ENCODE results near the gene NOS1AP. TPM values are rescaled to one million over a fixed set of nuclear protein-coding genes. Genes with fewer than 3 reads are reported as not detected.

The NOS1AP gene
- total and polyA plus RNA-seq, 12 donors = 0.37 to 12.0 (median 3.1) TPM

GRCh38 chr1:162056043-162056442 lies 13.4 kb upstream of the NOS1AP start:
- 29 to 42% (median 35%) methylated on average over 2 to 3 of the region's 3 CpGs for WGBS, 4 donors
- peak; percentile 88 to 96 (median 92) for TF ChIP-seq CTCF (IDR thresholded peaks at IDR 0.05)
- no peak for TF ChIP-seq POLR2A (IDR thresholded peaks at IDR 0.05)
- Histone ChIP-seq H3K4me3 (no peak overlapping the region), H3K36me3 (replicated peaks in 1 of 2) (no peaks in the 10 kb centered on the region), H3K4me1 (replicated peaks in 1 of 2) (no peaks in the 10 kb centered on the region), H3K27me3 (no peaks in the 10 kb centered on the region), H3K9me3 (replicated peaks in 1 of 3) (no peaks in the 10 kb centered on the region), H3K27ac (no peak overlapping the region)
- intact Hi-C loops (cut with DNase I) = loop anchor here (2.0 to 5.0 kb wide), 3 partner anchors 216 to 335 kb away; no protein-coding TSS in a partner anchor
- DNase-seq = peak; percentile 59 to 89 (median 71)

GRCh38 chr1:162056579-162056978 lies 12.9 kb upstream of the NOS1AP start:
- 78 to 93% (median 84%) methylated on average over 3 of the region's 3 CpGs for WGBS, 4 donors
- Histone ChIP-seq H3K27me3 (no peaks in the 10 kb centered on the region), H3K36me3 (replicated peaks in 1 of 2) (no peaks in the 10 kb centered on the region), H3K4me3 (no peak overlapping the region), H3K9me3 (replicated peaks in 1 of 3) (no peaks in the 10 kb centered on the region), H3K4me1 (replicated peaks in 1 of 2) (no peaks in the 10 kb centered on the region), H3K27ac (no peak overlapping the region)
- TF ChIP-seq POLR2A (IDR thresholded peaks at IDR 0.05) (no peak), CTCF (IDR thresholded peaks at IDR 0.05) (no peak)
- DNase-seq = no peak
- intact Hi-C loops (cut with DNase I) = loop anchor here (2.0 to 5.0 kb wide), 3 partner anchors 216 to 334 kb away; no protein-coding TSS in a partner anchor

- Histone ChIP-seq H3K36me3 (replicated peaks in 1 of 2) (no peaks in the 10 kb centered on the region), H3K27ac (no peak overlapping the region), H3K4me3 (no peak overlapping the region), H3K27me3 (no peaks in the 10 kb centered on the region), H3K4me1 (replicated peaks in 1 of 2) (no peaks in the 10 kb centered on the region), H3K9me3 (replicated peaks in 1 of 3) (no peaks in the 10 kb centered on the region)
- intact Hi-C loops (cut with DNase I) = loop anchor here (5.0 kb wide), 2 partner anchors 213 to 218 kb away; no protein-coding TSS in a partner anchor
- TF ChIP-seq CTCF (IDR thresholded peaks at IDR 0.05) = no peak
- TF ChIP-seq POLR2A (IDR thresholded peaks at IDR 0.05) = no peak
- no peak for DNase-seq
- WGBS, 4 donors = 76 to 86% (median 83%) methylated on average over 3 of the region's 3 CpGs
Observed at GRCh38 chr1:162059721-162060120, 9.8 kb upstream of the NOS1AP start.

GRCh38 chr1:162060314-162060713 lies 9.2 kb upstream of the NOS1AP start:
- Histone ChIP-seq H3K4me1 (replicated peaks in 1 of 2) (no peaks in the 10 kb centered on the region), H3K9me3 (replicated peaks in 1 of 3) (no peaks in the 10 kb centered on the region), H3K27ac (no peak overlapping the region), H3K4me3 (no peak overlapping the region), H3K36me3 (replicated peaks in 1 of 2) (no peaks in the 10 kb centered on the region), H3K27me3 (no peaks in the 10 kb centered on the region)
- no peak for DNase-seq
- intact Hi-C loops (cut with DNase I) = no loop called here
- TF ChIP-seq CTCF (IDR thresholded peaks at IDR 0.05) (no peak), POLR2A (IDR thresholded peaks at IDR 0.05) (no peak)
- 86 to 95% (median 89%) methylated on average over 1 of the region's 1 CpG for WGBS, 4 donors
